H1 (cell line): ENCODE measurements around the gene ISCA2. TPM values are rescaled to one million over a fixed set of nuclear protein-coding genes. Genes with fewer than 3 reads are reported as not detected.

Source experiments
- BCL11A ChIP-seq, 2 experiments: IDR thresholded peaks; one replicate each; pipeline ENCODE4 v1.6.1; 2011; ENCODE audit warnings: low read depth in 2 of 2, low read length in 2 of 2, mild to moderate bottlenecking in 2 of 2
- CREB1 ChIP-seq: IDR thresholded peaks from 2 replicates; pipeline ENCODE4 v1.6.1; 2012; ENCODE audit warnings: inconsistent platforms
- EGR1 ChIP-seq: IDR thresholded peaks from 2 replicates; pipeline ENCODE4 v1.6.1; 2011; ENCODE audit warnings: low read depth, low read length, borderline replicate concordance
- EP300 ChIP-seq, 2 experiments: IDR thresholded peaks; 1 replicate in 1 of 2; 2 replicates in 1 of 2; pipeline ENCODE4 v1.6.1; 2011 to 2012; ENCODE audit warnings: low read depth in 2 of 2, low read length in 2 of 2, mild to moderate bottlenecking in 2 of 2, borderline replicate concordance in 1 of 2, inconsistent platforms in 1 of 2, moderate library complexity in 1 of 2
- GTF2F1 ChIP-seq: IDR thresholded peaks from 2 replicates; pipeline ENCODE4 v1.6.1; 2012; ENCODE audit warnings: low read depth, low read length, improper control_type of control experiment, borderline replicate concordance
- PHF8 ChIP-seq: fragments of 200-600 bp; sonication (generic); conservative IDR thresholded peaks from 2 replicates; pipeline ENCODE4 v1.7.1; 2012; ENCODE audit warnings: low read depth, mild to moderate bottlenecking, inconsistent platforms, low read length, moderate library complexity
- RBBP5 ChIP-seq: IDR thresholded peaks from 2 replicates; pipeline ENCODE4 v1.7.1; 2012; ENCODE audit warnings: low read depth, mild to moderate bottlenecking, inconsistent platforms, low read length, moderate library complexity, borderline replicate concordance
- RFX5 ChIP-seq: IDR thresholded peaks from 2 replicates; pipeline ENCODE4 v1.6.1; 2011; ENCODE audit warnings: low read depth, low read length, improper control_type of control experiment, borderline replicate concordance
- RNF2 ChIP-seq: fragments of 200-900, 300-1000 bp; sonication (generic); IDR thresholded peaks from 2 replicates; pipeline ENCODE4 v1.7.1; 2016; ENCODE audit warnings: borderline replicate concordance, low read depth, mild to moderate bottlenecking, antibody characterized with exemption, low read length; ENCODE audit not compliant: poor library complexity, severe bottlenecking; ENCODE audit errors: missing control alignments
- TEAD4 ChIP-seq: IDR thresholded peaks from 2 replicates; pipeline ENCODE4 v1.6.1; 2012; ENCODE audit warnings: low read depth, low read length, inconsistent platforms, mixed read lengths
- polyA plus RNA-seq, 7 experiments: library from polyadenylated mRNA; depleted of rRNA in 3 of 7; stranded (reverse) in 5 of 7; unstranded in 2 of 7; fragments of >200 nt in 5 of 7; fragments of 200-250 nt in 2 of 7; gene quantifications; 1 replicate in 5 of 7; 2 replicates in 1 of 7; 4 replicates in 1 of 7; pipeline versions ENCODE4 v1.2.1 to v1.2.3, GENCODE V29; 2011 to 2013; ENCODE audit warnings: missing spikeins in 2 of 7, mixed read lengths in 2 of 7
- total RNA-seq: library from RNA; stranded (reverse); fragmentation: NEBNext Ultra II Directional; extraction: Animal tissue kit (Norgen Biotek cat#: 25700); gene quantifications from 2 replicates; pipeline ENCODE4 v1.2.1, GENCODE V29; 2021
- TF ChIP-seq, protein P1 (sequence below): fragments of 300-600 bp; sonication (generic); IDR thresholded peaks from 2 replicates; pipeline ENCODE4 v1.7.1; 2012; ENCODE audit warnings: low read length, moderate library complexity, mild to moderate bottlenecking, inconsistent platforms; ENCODE audit not compliant: insufficient replicate concordance
- TF ChIP-seq, protein P2 (sequence below): IDR thresholded peaks from 2 replicates; pipeline ENCODE4 v1.6.1; 2012; ENCODE audit warnings: inconsistent platforms

The ISCA2 gene
- total and polyA plus RNA-seq, 2 of the 8 experiments (the other 6 are each of a cell fraction or from before 2014, with no cell fraction given) = 43.5 to 78.6 TPM

DNA sequence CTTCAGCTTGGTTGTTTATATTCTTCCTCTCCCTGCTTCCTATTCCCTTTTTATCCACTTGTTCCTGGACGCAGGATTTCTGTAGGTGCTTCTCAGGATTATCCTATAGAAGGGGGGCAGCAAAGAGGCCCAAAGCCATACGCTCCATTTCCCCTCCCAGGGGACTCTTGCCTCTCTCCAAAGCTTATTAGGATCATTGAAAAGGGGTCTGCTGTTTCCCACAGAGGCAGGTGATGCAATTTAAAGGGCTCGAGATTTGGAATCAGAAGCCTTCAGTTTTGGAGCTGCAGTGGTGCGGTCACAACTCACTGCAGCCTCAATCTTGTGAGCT lies 36.0 kb upstream of the ISCA2 start (continued):
- TF ChIP-seq, protein P1, sequence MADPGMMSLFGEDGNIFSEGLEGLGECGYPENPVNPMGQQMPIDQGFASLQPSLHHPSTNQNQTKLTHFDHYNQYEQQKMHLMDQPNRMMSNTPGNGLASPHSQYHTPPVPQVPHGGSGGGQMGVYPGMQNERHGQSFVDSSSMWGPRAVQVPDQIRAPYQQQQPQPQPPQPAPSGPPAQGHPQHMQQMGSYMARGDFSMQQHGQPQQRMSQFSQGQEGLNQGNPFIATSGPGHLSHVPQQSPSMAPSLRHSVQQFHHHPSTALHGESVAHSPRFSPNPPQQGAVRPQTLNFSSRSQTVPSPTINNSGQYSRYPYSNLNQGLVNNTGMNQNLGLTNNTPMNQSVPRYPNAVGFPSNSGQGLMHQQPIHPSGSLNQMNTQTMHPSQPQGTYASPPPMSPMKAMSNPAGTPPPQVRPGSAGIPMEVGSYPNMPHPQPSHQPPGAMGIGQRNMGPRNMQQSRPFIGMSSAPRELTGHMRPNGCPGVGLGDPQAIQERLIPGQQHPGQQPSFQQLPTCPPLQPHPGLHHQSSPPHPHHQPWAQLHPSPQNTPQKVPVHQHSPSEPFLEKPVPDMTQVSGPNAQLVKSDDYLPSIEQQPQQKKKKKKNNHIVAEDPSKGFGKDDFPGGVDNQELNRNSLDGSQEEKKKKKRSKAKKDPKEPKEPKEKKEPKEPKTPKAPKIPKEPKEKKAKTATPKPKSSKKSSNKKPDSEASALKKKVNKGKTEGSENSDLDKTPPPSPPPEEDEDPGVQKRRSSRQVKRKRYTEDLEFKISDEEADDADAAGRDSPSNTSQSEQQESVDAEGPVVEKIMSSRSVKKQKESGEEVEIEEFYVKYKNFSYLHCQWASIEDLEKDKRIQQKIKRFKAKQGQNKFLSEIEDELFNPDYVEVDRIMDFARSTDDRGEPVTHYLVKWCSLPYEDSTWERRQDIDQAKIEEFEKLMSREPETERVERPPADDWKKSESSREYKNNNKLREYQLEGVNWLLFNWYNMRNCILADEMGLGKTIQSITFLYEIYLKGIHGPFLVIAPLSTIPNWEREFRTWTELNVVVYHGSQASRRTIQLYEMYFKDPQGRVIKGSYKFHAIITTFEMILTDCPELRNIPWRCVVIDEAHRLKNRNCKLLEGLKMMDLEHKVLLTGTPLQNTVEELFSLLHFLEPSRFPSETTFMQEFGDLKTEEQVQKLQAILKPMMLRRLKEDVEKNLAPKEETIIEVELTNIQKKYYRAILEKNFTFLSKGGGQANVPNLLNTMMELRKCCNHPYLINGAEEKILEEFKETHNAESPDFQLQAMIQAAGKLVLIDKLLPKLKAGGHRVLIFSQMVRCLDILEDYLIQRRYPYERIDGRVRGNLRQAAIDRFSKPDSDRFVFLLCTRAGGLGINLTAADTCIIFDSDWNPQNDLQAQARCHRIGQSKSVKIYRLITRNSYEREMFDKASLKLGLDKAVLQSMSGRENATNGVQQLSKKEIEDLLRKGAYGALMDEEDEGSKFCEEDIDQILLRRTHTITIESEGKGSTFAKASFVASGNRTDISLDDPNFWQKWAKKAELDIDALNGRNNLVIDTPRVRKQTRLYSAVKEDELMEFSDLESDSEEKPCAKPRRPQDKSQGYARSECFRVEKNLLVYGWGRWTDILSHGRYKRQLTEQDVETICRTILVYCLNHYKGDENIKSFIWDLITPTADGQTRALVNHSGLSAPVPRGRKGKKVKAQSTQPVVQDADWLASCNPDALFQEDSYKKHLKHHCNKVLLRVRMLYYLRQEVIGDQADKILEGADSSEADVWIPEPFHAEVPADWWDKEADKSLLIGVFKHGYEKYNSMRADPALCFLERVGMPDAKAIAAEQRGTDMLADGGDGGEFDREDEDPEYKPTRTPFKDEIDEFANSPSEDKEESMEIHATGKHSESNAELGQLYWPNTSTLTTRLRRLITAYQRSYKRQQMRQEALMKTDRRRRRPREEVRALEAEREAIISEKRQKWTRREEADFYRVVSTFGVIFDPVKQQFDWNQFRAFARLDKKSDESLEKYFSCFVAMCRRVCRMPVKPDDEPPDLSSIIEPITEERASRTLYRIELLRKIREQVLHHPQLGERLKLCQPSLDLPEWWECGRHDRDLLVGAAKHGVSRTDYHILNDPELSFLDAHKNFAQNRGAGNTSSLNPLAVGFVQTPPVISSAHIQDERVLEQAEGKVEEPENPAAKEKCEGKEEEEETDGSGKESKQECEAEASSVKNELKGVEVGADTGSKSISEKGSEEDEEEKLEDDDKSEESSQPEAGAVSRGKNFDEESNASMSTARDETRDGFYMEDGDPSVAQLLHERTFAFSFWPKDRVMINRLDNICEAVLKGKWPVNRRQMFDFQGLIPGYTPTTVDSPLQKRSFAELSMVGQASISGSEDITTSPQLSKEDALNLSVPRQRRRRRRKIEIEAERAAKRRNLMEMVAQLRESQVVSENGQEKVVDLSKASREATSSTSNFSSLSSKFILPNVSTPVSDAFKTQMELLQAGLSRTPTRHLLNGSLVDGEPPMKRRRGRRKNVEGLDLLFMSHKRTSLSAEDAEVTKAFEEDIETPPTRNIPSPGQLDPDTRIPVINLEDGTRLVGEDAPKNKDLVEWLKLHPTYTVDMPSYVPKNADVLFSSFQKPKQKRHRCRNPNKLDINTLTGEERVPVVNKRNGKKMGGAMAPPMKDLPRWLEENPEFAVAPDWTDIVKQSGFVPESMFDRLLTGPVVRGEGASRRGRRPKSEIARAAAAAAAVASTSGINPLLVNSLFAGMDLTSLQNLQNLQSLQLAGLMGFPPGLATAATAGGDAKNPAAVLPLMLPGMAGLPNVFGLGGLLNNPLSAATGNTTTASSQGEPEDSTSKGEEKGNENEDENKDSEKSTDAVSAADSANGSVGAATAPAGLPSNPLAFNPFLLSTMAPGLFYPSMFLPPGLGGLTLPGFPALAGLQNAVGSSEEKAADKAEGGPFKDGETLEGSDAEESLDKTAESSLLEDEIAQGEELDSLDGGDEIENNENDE = no peak
- TF ChIP-seq EP300 (IDR thresholded peaks at IDR 0.05; ENCODE audit: borderline replicate concordance in 1 of 2, low read depth in 2 of 2, low read length in 2 of 2) (no peak), BCL11A (IDR thresholded peaks at IDR 0.05; ENCODE audit: low read depth in 2 of 2, low read length in 2 of 2) (no peak), RNF2 (no peak), PHF8 (no peak), GTF2F1 (no peak), CREB1 (no peak), TEAD4 (no peak), RBBP5 (no peak), RFX5 (no peak), EGR1 (no peak)
- TF ChIP-seq, protein P2, sequence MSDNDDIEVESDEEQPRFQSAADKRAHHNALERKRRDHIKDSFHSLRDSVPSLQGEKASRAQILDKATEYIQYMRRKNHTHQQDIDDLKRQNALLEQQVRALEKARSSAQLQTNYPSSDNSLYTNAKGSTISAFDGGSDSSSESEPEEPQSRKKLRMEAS = no peak
